K562 (cell line): Measurements from ENCODE around the gene COPS6. TPM values are rescaled to one million over a fixed set of nuclear protein-coding genes. Genes with fewer than 3 reads are reported as not detected.

Experiments used
- ARID2 ChIP-seq: fragments of 450-650 bp; IDR thresholded peaks from 2 replicates; pipeline ENCODE4 v1.6.1; 2017; ENCODE audit warnings: antibody characterized with exemption, mild to moderate bottlenecking
- CBX1 ChIP-seq: sonication (generic); IDR thresholded peaks from 2 replicates; pipeline ENCODE4 v1.6.1; 2016; ENCODE audit warnings: antibody characterized with exemption, low read depth, mild to moderate bottlenecking
- CHD1 ChIP-seq: fragments of 200-600 bp; sonication (generic); IDR thresholded peaks from one replicate; pipeline ENCODE4 v1.6.1; 2012; ENCODE audit warnings: mild to moderate bottlenecking, moderate library complexity, low read length, inconsistent platforms
- COPS2 ChIP-seq: fragments of 450-650 bp; conservative IDR thresholded peaks from 2 replicates; pipeline ENCODE4 v1.6.1; 2016; ENCODE audit warnings: mild to moderate bottlenecking, moderate library complexity
- ELF4 ChIP-seq: fragments of 450-650 bp; formaldehyde crosslinking; IDR thresholded peaks from 2 replicates; pipeline ENCODE4 v1.4.0; 2022; ENCODE audit warnings: missing genetic modification characterization
- ELK3 ChIP-seq: fragments of 450-650 bp; formaldehyde crosslinking; IDR thresholded peaks from 2 replicates; pipeline ENCODE4 v1.4.0; 2020; ENCODE audit warnings: mild to moderate bottlenecking
- ETV1 ChIP-seq: fragments of 450-650 bp; conservative IDR thresholded peaks from 2 replicates; pipeline ENCODE4 v1.6.1; 2016; ENCODE audit warnings: missing genetic modification characterization, control low read depth, low read depth, missing compliant biosample characterization
- HLTF ChIP-seq: fragments of 450-650 bp; IDR thresholded peaks from 2 replicates; pipeline ENCODE4 v1.6.1; 2016
- HMG20B ChIP-seq: fragments of 250-450 bp; sonication (Bioruptor Pico); IDR thresholded peaks from 2 replicates; pipeline ENCODE4 v1.5.0; 2021; ENCODE audit warnings: mild to moderate bottlenecking
- MTF1 ChIP-seq: fragments of 250-450 bp; sonication (Bioruptor Pico); IDR thresholded peaks from 2 replicates; pipeline ENCODE4 v1.9.0; 2021; ENCODE audit warnings: moderate library complexity, mild to moderate bottlenecking, inconsistent platforms, borderline replicate concordance
- MXI1 ChIP-seq: IDR thresholded peaks from 2 replicates; pipeline ENCODE4 v1.6.1; 2011; ENCODE audit warnings: low read depth, mild to moderate bottlenecking, improper control_type of control experiment, low read length
- NBN ChIP-seq: fragments of 450-650 bp; IDR thresholded peaks from 2 replicates; pipeline ENCODE4 v1.6.1; 2016; ENCODE audit warnings: low read depth, mild to moderate bottlenecking
- NCOA4 ChIP-seq: fragments of 450-650 bp; IDR thresholded peaks from 2 replicates; pipeline ENCODE4 v1.6.1; 2018; ENCODE audit warnings: mild to moderate bottlenecking; ENCODE audit not compliant: partially characterized antibody
- PCBP1 ChIP-seq: fragments of 200-400 bp; formaldehyde crosslinking; IDR thresholded peaks from 2 replicates; pipeline ENCODE4 v1.6.1; 2018; ENCODE audit warnings: mild to moderate bottlenecking, low read depth, low read length; ENCODE audit not compliant: poor library complexity, severe bottlenecking
- PHTF2 ChIP-seq: fragments of 250-450 bp; sonication (Bioruptor Pico); IDR thresholded peaks from 2 replicates; pipeline ENCODE4 v1.5.0; 2021; ENCODE audit warnings: mild to moderate bottlenecking
- TBL1XR1 ChIP-seq, 2 experiments: IDR thresholded peaks; 2 replicates each; pipeline ENCODE4 v1.6.1; 2012; ENCODE audit warnings: improper control_type of control experiment in 2 of 2, low read length in 2 of 2, mild to moderate bottlenecking in 1 of 2
- TCF7L2 ChIP-seq: fragments of 150-350 bp; IDR thresholded peaks from 2 replicates; pipeline ENCODE4 v1.6.1; 2016; ENCODE audit warnings: low read depth, mild to moderate bottlenecking, low read length, moderate library complexity
- WHSC1 ChIP-seq: IDR thresholded peaks from one replicate; pipeline ENCODE4 v1.6.1; 2012; ENCODE audit warnings: low read length, control low read depth, inconsistent platforms
- XRCC5 ChIP-seq: fragments of 200-400 bp; formaldehyde crosslinking; IDR thresholded peaks from 2 replicates; pipeline ENCODE4 v1.6.1; 2017; ENCODE audit warnings: low read depth, mild to moderate bottlenecking, low read length
- YY1 ChIP-seq, 3 experiments: IDR thresholded peaks; 2 replicates each; pipeline ENCODE4 v1.6.1; 2011; ENCODE audit warnings: low read length in 2 of 3, mild to moderate bottlenecking in 2 of 3, moderate library complexity in 2 of 3, borderline replicate concordance in 1 of 3, control low read depth in 1 of 3, low read depth in 1 of 3; ENCODE audit not compliant: insufficient read depth in 3 of 3, insufficient replicate concordance in 2 of 3, control insufficient read depth in 1 of 3, insufficient read length in 1 of 3; ENCODE audit errors: extremely low read depth in 1 of 3
- ZBTB17 ChIP-seq: fragments of 450-650 bp; formaldehyde crosslinking; IDR thresholded peaks from 2 replicates; pipeline ENCODE4 v1.4.0; 2020; ENCODE audit warnings: mild to moderate bottlenecking
- ZMIZ1 ChIP-seq, 2 experiments: fragments of 150-350 bp in 1 of 2; IDR thresholded peaks; 2 replicates each; pipeline ENCODE4 v1.6.1; 2012 to 2016; ENCODE audit warnings: low read depth in 2 of 2, low read length in 2 of 2, mild to moderate bottlenecking in 1 of 2, moderate library complexity in 1 of 2
- ZNF124 ChIP-seq: sonication (generic); formaldehyde crosslinking; IDR thresholded peaks from 2 replicates; pipeline ENCODE4 v1.8.1; 2022; ENCODE audit warnings: missing genetic modification reagents
- ZNF324 ChIP-seq: fragments of 250-450 bp; sonication (Bioruptor Pico); IDR thresholded peaks from 2 replicates; pipeline ENCODE4 v1.4.0; 2020; ENCODE audit warnings: mild to moderate bottlenecking
- ZNF766 ChIP-seq: fragments of 200-800 bp; sonication (Bioruptor generic); conservative IDR thresholded peaks from 2 replicates; pipeline ENCODE4 v1.6.1; 2016; ENCODE audit warnings: missing genetic modification characterization, missing compliant biosample characterization
- polyA plus RNA-seq, 8 experiments: library from polyadenylated mRNA; depleted of rRNA in 4 of 8; stranded (reverse) in 5 of 8; unstranded in 3 of 8; fragments of >200 nt; fragmentation: Nextera tagmentation in 2 of 8; fragmentation: Illumina TruSeq in 1 of 8; extraction: Ambion mirVana in 2 of 8; extraction: Trizol in 1 of 8; gene quantifications; 2 replicates each; pipeline versions ENCODE4 v1.2.1 to v1.2.3, GENCODE V29; 2011 to 2014; ENCODE audit warnings: inconsistent platforms in 1 of 8, missing spikeins in 1 of 8
- total RNA-seq, 7 experiments: library from RNA; depleted of rRNA in 6 of 7; stranded (reverse); fragments of >200 nt in 6 of 7; fragmentation: Illumina TruSeq in 2 of 7; extraction: Trizol in 2 of 7; gene quantifications; 2 replicates each; pipeline versions ENCODE4 v1.2.1 to v1.2.3, GENCODE V29; 2011 to 2021; ENCODE audit warnings: low replicate concordance in 1 of 7

The COPS6 gene
- total and polyA plus RNA-seq, 9 of the 15 experiments (the other 6 are each of a cell fraction or from before 2014, with no cell fraction given) = 63.0 to 331 (median 168) TPM

GRCh38 chr7:100119072-100119969, 30.6 kb downstream of the COPS6 start, which contains the start of the genes CNPY4 and TAF6 (continued):
- TF ChIP-seq MTF1 (CRISPR knock-in tag) (peak; percentile 74), ELK3 (CRISPR knock-in tag) (no peak), HMG20B (CRISPR knock-in tag) (no peak), ETV1 (tag) (peak; percentile 56; the same call in 1 of the 2 replicates), HLTF (no peak), MXI1 (peak; percentile 95), CBX1 (peak; percentile 76; the same call in 1 of the 2 replicates), NBN (peak; percentile 60), ZBTB17 (peak; percentile 73), XRCC5 (no peak), ZNF766 (CRISPR knock-in tag) (peak; percentile 81; the same call in 1 of the 2 replicates), PCBP1 (no peak), TBL1XR1 (IDR thresholded peaks at IDR 0.05; ENCODE audit: low read length in 2 of 2) (peak; percentile 39 to 75; a peak in 2 of 4 replicates), TCF7L2 (no peak), PHTF2 (CRISPR knock-in tag) (no peak), ARID2 (no peak), COPS2 (no peak), WHSC1 (no peak), ZMIZ1 (IDR thresholded peaks at IDR 0.05; ENCODE audit: low read depth in 2 of 2, low read length in 2 of 2) (0 out of 4 replicates have a peak, but pooled peaks of 1 of the 2 experiments have one; percentile 44), YY1 (IDR thresholded peaks at IDR 0.05; ENCODE audit: borderline replicate concordance in 1 of 3, control insufficient read depth in 1 of 3, extremely low read depth in 1 of 3, insufficient read depth in 3 of 3, insufficient read length in 1 of 3, insufficient replicate concordance in 2 of 3, low read depth in 1 of 3, low read length in 2 of 3) (peak; percentile 98 to 99 (median 99)), ZNF124 (no peak), NCOA4 (no peak), ZNF324 (CRISPR knock-in tag) (no peak; the same call in 1 of the 2 replicates), CHD1 (no peak), ELF4 (peak; percentile 86; the same call in 1 of the 2 replicates)
